ENCODE results near the gene TPPP.
A peak's percentile ranks its signal among the peaks of the same experiment; 100 is the strongest.

The TPPP gene

GRCh38 chr5:665541-665955 is 27.6 kb downstream of the TPPP start:
- no peak for DNase-seq (ENCODE audit: low read depth, low spot score)

GRCh38 chr5:664994-665360 is 28.2 kb downstream of the TPPP start:
- no peak for DNase-seq (ENCODE audit: low read depth, low spot score)

GRCh38 chr5:664343-664993 is 28.7 kb downstream of the TPPP start:
- no peak for DNase-seq (ENCODE audit: low read depth, low spot score)

- no peak for DNase-seq (ENCODE audit: low read depth, low spot score)
Observed at GRCh38 chr5:663436-664342, 29.5 kb downstream of the TPPP start.

- DNase-seq (ENCODE audit: low read depth, low spot score), result no peak
Observed at GRCh38 chr5:662751-663435, 30.3 kb downstream of the TPPP start.

GRCh38 chr5:661891-662750 is 31.0 kb downstream of the TPPP start:
- DNase-seq (ENCODE audit: low read depth, low spot score), result no peak

GRCh38 chr5:660491-661030 is 32.6 kb downstream of the TPPP start:
- no peak for DNase-seq (ENCODE audit: low read depth, low spot score)

- DNase-seq (ENCODE audit: low read depth, low spot score), result no peak
Observed at GRCh38 chr5:659496-660263, 33.5 kb downstream of the TPPP start.

- no peak for DNase-seq (ENCODE audit: low read depth, low spot score)
Observed at GRCh38 chr5:658103-658502, 35.0 kb downstream of the TPPP start.

- peak; percentile 92 for DNase-seq (ENCODE audit: low read depth, low spot score)
Observed at GRCh38 chr5:657570-657969, 35.6 kb downstream of the TPPP start.

- DNase-seq (ENCODE audit: low read depth, low spot score), result no peak
Observed at GRCh38 chr5:655406-655805, 37.7 kb downstream of the TPPP start.

GRCh38 chr5:654071-654778 is 38.9 kb downstream of the TPPP start:
- no peak for DNase-seq (ENCODE audit: low read depth, low spot score)

- no peak for DNase-seq (ENCODE audit: low read depth, low spot score)
Observed at GRCh38 chr5:652773-653350, 40.3 kb downstream of the TPPP start.

- no peak for DNase-seq (ENCODE audit: low read depth, low spot score)
Observed at GRCh38 chr5:652023-652515, 41.1 kb downstream of the TPPP start.

GRCh38 chr5:651296-652022 is 41.7 kb downstream of the TPPP start:
- DNase-seq (ENCODE audit: low read depth, low spot score), result no peak

GRCh38 chr5:647727-648126 is 45.4 kb downstream of the TPPP start:
- no peak for DNase-seq (ENCODE audit: low read depth, low spot score)

- DNase-seq (ENCODE audit: low read depth, low spot score), result no peak
Observed at GRCh38 chr5:647311-647710, 45.8 kb downstream of the TPPP start.

- DNase-seq (ENCODE audit: low read depth, low spot score), result no peak
Observed at GRCh38 chr5:646396-647201, 46.6 kb downstream of the TPPP start.

All from brain pericyte (primary cell).